NCI-H69 (cell line): ENCODE data around the gene NKPD1.
A peak's percentile ranks its signal among the peaks of the same experiment; 100 is the strongest.

ENCODE experiments used
- DNase-seq: peaks from one replicate; lab custom pipeline; 2025; lab: John Stamatoyannopoulos, UW

The NKPD1 gene

GRCh38 chr19:45175515-45176345 is 14.9 kb upstream of the NKPD1 start:
- no peak for DNase-seq

- DNase-seq = no peak
These were observed 13.0 kb upstream of the NKPD1 start for GRCh38 chr19:45173816-45174215.

GRCh38 chr19:45172611-45173208 is 11.9 kb upstream of the NKPD1 start:
- DNase-seq = no peak

DNA sequence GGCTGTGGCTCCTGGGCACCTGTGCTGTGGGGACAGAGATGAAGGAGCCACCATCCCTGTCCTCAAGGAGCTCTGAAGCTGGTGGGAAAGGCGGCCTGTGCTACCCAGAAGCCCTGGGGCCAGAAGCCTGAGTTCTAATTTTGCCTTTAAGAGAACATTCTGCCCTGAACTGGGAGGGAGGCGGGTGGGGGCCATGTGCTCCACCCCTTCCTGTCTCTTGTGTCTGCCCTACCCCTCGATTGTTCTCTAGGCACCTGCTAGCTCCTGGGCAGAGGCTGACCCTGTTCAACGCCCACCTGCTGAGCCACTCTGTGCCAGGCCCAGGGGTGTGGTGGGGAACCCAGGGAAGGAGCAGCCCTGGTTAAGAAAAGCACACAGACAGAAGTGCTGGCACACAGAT is 11.4 kb upstream of the NKPD1 start:
- DNase-seq = peak; percentile 64

GRCh38 chr19:45171211-45171623 is 10.4 kb upstream of the NKPD1 start:
- no peak for DNase-seq

DNA sequence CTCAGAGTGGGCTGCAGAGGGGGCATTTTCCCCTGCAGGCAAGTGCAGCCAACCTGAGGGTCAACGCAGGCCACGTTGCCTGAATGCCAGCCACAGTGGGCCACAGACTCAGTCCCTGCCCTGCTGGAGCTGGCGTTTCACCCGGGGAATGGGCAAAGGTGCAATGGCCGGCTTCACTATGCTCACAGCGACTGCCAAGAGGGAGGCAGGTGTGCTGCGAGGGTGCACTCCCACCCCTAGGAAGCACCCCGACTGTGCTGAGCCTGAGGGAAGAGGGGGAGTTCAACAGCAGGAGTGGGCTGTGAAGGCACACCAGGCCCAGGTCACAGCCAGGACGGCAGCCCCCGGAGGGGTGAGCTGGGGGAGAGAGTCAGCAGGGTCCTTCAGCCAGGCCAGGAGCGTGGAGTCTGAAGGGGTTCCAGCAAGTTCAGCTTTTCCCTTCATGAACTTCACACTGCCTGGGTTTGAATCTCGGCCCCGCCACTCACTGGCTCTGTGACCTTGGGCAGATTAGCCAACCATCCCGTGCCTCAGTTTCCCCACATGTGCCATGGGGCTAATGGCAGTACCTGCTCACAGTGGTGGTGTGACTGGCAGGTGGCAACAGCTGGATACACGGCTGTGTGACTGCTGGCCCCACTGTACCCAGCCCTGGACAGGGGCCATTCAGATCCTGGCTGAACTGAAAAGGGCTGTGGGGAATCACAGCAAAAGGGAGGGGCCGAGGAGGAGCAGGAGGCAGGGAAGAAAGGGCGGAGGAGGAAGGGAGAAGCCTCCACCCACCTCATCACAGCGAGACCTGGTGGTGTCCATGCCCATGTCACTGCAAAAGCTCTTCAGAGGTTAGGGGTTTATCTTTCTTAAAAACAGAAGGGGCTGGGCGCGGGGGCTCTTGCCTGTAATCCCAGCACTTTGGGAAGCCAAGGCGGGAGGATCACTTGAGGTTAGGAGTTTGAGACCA is 9.6 kb upstream of the NKPD1 start:
- no peak for DNase-seq

DNA sequence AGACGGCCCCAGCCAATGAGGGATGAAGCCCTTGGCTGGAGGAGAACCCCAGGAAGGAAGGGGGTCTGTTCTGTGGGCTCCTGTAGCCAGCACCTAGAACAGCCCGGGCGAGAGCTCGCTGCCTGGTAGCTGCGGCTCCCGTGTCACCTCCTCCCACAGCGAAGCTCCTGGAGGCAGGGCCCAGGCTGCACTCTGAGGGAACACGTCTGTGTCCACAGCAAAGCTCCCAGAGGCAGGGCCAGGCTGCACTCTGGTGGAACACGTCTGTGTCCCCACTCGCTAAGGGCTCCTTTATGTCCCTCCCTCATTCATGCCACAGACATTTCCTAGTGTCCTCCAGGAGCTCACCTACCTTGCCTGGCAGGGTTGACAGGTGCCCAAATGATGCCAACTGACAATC is 8.8 kb upstream of the NKPD1 start:
- no peak for DNase-seq

- peak; percentile 52 for DNase-seq
These were observed 8.1 kb upstream of the NKPD1 start for GRCh38 chr19:45168767-45169351.

DNA sequence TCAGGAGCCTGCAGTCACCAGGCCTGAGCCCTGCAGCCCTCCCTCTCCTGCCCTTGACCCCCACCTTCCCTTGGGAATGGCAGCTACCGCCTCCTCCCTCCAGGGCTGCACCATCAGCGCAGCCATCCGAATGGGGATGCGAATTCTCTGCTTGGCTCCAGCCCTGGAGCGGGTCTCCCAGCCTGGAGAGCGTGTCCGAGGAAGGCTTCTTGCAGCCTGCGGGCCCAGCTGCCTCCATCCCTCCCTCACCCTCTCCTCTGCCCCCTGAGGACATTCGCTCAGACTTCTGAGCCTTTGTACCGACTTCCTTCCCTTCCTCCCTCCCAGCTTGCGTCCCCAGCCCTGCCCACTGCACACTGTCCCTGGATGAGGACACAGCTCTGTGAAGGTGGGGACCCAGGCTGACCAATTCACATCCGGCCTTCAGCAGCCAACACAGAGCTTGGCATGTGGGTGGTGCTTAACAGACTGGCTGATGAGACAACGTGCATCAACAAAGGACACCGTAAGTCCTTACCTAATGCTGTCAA is 6.0 kb upstream of the NKPD1 start:
- no peak for DNase-seq

DNA sequence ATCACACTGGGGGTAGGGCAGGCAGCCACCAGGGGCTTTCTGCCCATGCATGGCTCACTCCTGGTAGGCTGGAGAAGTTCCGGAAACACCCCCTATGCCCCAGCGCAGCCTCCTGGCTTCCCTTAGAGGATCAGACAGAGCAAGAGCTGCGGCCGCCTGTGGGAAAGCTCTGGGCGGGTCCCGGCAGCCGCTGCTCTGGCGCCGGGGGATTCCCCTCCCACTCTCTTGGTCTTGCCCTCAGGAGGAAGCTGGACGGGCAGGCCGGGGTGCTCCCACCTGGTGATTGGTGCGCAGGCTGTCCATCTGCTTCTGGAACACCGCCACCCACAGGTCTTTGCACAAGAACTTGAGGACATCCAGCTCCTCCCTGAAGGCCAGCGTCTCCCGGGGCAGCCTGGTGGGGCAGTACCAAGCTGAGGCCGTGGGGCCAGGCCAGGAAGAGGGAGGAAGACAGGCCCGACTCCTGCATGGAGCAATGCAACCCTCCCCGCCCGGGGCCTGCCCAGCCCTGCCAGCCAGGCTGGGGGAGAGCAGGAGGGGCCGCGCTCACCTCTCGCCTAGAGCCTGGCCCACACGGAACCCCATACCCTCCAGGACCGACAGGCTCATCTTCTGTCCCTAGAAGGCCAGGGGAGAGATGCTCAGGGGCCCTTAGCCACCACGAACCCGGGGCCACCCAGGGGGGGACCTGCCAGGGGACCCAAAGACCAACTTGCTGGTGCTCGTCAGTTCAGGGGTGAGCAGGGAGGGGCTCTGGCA is 4.0 kb upstream of the NKPD1 start:
- DNase-seq = peak; percentile 50

- DNase-seq = no peak
These were observed 3.1 kb upstream of the NKPD1 start for GRCh38 chr19:45163751-45164460.

GRCh38 chr19:45163156-45163555 is 2.4 kb upstream of the NKPD1 start:
- DNase-seq = no peak

DNA sequence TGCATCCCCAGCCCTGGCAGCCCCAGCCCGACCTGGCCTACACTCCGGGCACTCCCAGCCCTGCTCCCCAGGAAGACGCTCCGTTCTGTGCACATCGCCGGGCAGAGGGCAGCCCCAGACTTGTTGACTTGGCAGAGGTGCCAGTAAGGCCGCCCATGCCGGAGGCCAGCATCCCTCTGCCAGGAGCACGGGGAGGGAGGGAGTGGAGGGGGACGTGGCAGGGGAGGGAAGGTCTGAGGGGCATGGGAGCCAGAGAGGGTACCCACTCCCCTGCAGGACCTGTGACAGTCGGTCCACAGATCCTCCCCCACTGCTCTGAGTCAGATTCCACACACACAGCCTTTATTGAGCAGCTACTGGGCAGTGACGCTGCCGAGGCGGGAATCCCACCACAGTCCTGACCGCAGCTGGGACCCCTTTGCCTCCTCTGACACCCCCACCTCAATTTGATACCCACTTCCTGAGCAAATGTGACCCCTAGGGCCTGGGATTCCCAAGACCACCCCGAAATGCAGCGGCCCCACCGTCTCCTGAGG is 1.9 kb upstream of the NKPD1 start:
- no peak for DNase-seq

GRCh38 chr19:45161738-45162607 is 1.2 kb upstream of the NKPD1 start:
- DNase-seq = peak; percentile 44

- DNase-seq = no peak
These were observed 834 bp downstream of the NKPD1 start for GRCh38 chr19:45159971-45160324.

DNA sequence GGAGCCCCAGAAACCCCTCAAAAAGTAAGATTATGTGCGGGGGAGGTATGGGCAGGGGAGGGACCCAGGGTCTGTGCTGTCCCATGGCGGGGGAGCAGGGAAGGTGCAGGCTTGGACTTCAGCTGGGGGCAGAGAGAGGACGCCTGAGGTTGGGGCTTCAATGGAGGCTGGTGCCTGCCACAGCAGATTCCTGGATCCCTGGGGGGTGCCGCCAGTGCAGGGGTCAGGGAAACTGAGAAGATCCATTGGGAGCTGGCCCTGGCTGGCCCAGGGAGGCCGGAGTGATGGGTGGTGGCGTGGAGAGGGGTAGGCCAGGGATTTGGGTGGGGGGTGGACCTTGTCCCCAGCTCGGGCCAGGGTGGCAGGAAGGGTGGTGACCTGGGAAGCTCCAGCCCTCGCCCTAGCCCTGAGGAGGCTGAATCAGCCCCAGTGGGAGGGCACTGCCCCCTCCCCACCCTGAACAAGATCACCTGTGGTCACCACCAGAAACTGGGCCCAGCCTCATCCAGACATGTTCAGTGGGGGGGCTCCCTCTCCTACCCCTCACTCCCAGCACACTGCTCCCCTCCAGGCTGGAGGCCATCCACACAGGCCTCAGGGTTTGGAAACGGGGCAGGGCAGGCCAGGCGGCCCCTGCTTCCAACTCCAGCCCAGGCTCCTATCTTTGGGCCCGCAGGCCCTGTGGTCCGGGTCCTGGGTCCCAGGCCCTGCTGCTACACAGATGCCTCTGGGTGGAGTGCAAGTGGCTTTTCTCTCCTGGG is 1.4 kb downstream of the NKPD1 start:
- no peak for DNase-seq

DNA sequence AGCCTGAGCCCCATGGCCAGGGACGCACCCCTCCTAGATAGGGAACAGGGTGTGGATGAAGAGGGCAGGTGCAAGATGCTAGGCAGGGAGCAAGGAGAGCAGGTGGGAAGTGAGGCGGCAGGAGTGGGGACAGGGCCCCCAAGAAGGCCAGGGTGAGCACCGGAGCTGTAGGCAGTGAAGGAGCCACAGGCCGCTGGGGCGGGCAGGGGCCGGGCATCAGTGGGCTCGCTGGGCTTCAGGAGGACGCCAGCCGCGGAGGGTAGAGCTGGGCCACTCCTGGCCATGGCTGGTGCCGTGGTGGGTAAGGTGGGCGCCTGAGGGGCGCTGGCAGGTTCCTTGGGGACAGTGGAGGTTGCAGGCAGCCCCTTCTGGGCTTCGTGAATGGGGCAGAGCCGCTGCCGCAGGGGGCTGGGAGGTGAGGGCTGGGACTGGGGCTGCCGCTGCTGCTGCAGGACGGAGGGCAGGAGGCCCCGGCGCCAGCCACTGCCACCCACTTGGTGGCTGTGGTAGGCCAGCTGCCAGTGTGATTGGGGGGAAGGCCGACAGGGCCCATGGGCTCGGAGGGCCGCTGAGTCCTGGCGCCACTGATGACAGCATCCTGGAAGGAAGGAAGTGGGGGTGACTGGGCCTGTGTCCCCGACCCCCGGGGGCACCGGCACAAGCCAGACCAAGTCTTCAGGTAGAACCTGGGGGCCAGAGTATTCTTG is 2.1 kb downstream of the NKPD1 start:
- DNase-seq = no peak

DNA sequence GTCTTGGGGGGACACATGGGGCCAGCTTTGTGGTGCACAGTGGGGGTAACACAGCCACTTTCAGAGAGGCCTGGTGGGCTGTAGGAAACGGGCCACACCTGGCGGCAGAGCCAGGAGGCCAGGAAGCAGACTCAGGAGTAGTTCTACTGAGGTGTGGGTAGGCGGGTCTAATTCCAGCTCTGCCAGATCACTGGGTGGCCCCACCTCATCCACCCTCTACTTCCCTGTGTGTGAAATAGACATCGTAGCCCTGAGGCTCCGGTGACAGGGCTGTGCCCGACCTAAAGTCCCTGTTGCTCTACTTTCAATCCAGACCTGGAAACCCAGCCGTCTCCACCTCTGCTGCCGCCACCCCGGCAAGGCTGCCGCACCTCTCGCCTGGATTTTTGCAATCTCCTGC is 4.0 kb downstream of the NKPD1 start:
- peak; percentile 21 for DNase-seq
